SW480 (cell line): ENCODE results near the gene PAH.

Source experiments
- DNase-seq: peaks from one replicate; pipeline ENCODE4 v3.0.0-alpha.2; 2016; ENCODE audit warnings: low spot score

The PAH gene

DNA sequence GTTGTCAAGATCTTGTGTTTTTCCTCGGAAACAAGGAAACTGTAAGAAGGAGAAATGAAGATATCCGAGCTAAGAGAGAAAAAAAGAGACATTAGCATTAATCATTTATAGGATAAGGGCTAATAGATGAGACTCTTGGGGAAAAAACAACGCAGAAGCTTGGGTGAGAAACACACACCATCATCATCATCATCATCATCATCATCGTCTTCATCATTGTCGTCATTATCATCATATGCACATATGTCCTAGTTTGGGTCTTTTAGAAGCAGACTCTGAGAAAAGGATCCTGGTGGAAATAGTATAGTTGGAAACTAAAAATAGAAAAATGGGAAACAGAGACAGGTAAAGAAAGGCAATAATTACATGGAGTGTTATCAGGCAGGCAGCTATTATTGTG, 95.9 kb downstream of the PAH start:
- no peak for DNase-seq

DNA sequence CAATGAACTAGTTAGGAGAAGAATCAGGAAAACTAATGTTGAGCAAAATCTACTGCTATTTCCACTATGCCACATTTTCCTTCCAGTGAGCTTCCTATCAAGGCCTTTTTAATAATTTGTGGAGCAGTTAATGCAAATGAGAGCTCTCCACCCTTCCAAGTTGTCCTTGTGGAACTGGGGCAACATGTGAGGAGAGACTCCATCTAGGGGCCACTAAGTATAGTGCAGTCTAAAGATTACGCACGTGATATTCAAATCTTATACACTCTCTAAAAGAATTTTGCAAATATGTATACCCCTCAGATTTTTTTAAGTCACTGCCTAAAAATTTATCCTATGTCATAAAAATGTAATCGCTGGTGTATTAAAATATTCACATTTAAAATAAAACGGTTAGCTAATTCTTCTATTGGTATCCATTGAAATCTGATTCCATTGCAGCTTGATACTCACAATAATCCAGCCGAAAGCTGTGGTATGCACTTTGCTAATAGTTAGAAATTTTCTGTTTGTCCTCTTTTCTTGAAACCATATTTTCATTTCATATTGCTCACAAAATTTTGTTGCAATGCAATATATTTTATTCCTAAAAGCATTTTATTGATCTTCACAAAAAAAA, 100.1 kb downstream of the PAH start:
- peak; percentile 41 for DNase-seq

DNA sequence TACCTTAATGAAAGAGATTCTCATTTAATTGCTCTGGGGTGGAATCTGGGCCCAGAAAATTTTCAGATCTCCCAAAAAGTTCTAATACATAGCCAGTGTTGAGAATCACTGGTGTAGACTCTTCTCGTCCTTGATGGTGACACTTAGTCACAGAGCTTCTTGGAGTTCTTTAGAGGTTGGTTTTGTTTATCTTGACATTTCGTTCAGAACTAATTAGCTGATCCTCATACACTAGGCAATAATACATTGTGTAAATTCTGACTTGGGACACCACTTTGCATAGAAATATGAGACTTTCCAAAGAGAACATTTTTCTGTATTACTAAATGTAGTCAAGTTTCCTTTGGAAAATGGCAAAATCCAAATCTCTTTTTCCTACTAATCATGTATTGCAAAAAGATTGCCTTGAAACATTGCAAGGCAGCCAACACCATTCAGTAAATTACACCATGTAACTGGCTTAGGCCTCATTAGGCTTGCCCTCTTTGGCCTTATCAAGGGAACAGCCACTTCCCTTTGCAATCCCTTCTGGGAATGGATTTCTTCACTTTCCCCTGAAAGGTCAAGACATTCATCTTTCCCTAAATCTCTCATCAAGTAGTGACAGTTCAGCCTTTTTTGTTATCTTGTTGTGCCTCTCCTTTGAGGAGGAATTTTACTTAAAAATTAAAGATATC, 102.2 kb downstream of the PAH start:
- no peak for DNase-seq

DNA sequence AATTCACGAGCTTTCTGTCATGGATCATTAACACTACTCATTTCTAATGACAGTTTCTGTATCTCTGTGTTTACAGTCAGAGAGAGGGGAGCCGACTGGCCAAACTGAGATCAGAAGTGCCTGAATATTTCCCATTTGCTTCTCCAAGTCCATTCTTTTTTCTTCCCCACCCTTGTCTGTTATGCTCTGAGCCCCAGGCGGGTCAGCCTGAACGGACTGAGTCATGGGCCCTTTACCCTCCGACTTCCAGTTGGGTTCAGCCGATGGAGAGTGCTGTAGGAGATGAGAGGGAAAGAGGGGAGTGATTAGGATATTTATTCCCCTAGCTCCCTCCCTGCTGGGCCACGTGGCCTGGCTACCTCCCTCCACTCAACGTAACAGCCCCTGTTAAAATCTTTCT, 104.7 kb downstream of the PAH start:
- DNase-seq, result no peak

DNA sequence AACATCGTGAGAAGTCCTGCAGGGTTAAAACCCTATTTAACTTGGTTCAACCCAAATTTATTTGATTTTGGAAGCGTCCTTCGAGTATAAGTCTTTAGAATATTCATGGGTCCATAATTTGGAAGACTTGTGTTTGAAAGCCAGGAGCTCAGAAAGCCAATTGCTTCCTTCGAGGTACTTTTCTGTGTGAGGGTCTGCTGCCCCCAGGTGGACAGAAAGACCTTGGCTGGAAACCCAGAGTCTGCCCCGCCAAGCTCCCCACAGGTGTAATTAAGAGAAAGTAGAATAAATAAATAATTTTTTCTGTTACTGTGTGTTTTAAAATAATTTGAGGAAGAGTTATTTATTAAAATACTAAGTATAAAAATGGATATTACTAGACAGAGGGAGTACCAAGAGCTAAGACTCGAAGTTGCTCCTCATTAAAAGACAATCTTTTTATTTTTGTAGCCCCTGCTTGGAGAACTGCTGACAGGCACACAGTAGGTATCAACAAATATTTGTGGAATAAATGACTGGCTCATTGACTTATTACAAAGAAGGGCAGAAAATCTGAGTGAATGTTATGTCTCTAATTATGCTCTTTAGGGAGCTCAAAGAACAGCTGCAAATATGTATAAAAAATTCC, 105.8 kb downstream of the PAH start:
- peak; percentile 14 for DNase-seq

DNA sequence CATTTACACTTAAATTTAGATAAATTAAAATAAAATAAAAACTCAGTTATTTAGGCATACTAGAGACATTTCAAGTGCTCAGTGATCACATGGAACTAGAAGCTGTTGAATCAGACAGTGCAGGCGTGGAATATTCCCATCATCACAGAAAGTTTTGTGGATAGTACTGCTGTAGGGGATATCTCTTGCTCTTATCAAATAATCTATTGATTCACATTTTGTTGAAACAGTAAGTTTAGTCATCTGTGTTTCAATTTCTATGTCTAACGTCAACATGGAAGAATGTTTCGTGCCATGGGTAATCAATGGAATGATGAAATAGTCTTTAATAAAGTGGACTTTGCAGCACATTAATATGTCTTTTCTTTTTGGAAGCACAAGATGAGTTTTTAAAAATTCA, 108.6 kb downstream of the PAH start:
- DNase-seq, result no peak

DNA sequence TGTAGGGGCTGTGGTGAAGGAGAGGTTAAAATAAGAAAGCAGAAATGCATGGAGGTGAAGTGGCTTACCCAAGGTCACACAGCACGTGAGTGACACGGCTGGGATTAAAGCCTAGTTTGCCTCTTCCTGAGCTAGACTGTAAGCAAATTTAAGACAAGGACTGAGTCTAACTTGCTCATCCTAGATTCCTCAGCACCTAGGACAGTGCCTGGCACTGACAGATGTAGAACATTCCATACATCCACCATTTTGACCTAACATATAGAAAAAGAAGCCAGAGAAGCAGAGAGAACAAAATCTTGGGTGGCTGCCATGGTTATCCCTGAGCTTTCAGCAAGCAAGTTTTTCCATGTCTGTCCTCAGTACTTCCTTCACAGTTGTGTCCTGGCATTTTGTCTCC, 110.5 kb downstream of the PAH start:
- no peak for DNase-seq

DNA sequence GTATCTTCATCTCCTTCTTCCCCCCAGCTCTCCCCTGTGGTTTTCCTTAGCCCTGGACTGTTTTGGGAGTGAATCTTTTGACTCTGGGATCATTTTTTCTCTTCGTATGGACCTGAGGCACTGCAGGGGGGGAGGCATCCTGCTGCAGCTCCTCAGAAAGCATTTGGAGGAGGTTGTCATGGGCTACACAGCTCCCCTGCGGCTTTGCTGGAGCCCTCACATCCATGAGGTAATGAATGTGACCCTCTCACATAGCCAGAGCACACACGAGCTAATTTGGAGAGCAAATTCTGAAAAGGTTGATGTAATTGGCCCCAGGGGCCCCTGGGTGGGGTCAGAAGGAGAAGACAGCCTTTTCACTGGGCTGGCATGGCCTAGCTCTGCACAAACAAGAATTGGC, 110.9 kb downstream of the PAH start:
- DNase-seq, result no peak

DNA sequence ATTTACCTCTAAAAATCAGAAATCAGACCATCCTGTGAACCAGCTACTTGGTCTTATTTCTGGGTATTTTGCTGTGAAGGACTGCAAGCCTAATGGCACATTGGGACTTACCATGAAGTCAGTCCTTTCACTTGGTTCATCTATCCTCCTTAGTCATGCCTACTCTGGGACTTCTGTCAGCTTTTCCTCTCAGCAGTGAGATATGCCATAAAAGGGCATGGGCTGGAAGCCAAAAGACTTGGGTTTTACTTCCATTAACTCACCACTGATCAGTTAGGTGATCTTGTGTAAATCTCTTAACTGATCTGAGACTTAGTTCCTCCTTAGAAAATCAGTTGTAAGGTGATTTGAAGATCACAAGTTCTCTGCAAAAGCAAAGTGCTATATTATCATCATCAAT, 116.5 kb downstream of the PAH start:
- no peak for DNase-seq

DNA sequence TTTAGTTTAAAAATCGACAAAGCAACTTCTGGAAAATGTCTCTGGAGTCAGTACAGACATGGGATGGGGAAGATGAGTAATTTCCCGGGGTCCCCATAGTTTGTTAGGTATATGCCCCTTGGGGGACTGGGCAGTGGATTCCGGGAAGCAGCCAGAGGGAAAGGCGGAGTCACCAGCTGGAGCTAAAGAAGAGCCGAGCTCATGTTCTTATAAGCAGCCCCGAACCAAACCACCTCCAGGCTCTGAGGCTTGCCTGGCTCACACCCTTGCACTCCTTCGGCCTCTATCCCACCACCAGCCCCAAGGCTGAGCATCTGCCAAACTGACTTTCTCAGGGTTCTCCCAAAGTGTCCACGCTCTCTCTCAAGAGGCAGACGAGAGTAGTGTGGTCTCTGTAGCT, 117.8 kb downstream of the PAH start:
- DNase-seq, result no peak

DNA sequence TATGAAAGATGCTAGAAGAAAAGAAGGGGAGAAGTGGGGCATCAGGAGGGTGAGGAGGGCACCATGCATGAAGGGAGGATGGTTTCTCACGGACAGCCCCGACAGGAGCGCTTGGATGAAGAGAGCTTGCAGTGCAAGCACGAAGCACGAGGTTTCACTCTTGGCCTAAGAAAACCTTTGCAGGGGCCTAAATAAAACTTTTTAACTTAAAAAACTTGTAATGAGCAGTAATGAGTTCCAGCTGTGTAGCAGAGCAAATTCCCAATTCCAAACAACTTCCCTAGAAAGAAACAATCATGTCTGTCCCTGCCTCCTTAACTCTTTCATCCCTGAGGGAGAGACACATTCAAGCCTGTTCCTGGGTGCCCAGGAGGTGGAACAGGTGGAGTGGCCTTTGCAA, 119.5 kb downstream of the PAH start:
- DNase-seq, result no peak

DNA sequence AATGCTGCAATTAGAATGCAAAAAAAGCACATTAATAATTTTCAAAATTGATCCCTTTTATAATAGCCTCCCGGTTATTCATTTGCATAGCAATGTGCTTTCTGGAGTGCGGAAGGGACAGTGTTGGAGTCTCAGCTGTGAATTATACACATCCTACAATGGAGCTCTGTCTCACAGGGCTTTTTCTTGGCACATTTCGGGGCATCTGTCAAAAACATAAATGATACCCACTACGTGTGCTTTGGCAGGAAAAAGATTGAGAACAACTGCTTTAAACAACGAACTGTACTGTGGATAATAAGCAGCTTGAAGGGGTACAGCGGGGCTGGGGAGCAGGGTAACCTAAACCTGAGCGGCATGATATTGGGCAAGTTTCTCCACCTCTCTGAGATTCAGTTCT, 123.1 kb downstream of the PAH start:
- DNase-seq, result no peak
